H9 (cell line): ENCODE results near the gene GALNT13. TPM values are rescaled to one million over a fixed set of nuclear protein-coding genes. Genes with fewer than 3 reads are reported as not detected.

ENCODE experiments used
- DNase-seq: peaks from one replicate; pipeline ENCODE4 v3.0.0-alpha.2; 2017
- H2AFZ ChIP-seq: one replicate; pipeline ENCODE4 v1.6.1; 2013; ENCODE audit warnings: mild to moderate bottlenecking, low read length, control low read depth, moderate library complexity
- H2AK5ac ChIP-seq: 2 replicates; pipeline ENCODE4 v1.6.1; 2013; ENCODE audit warnings: low read length, control low read depth, mixed read lengths; ENCODE audit not compliant: insufficient read length
- H2BK120ac ChIP-seq: one replicate; pipeline ENCODE4 v1.6.1; 2013; ENCODE audit warnings: low read depth, mild to moderate bottlenecking, low read length, control low read depth, inconsistent platforms; ENCODE audit not compliant: poor library complexity, severe bottlenecking
- H2BK12ac ChIP-seq: 2 replicates; pipeline ENCODE4 v1.6.1; 2013; ENCODE audit warnings: low read length, control low read depth, mixed read lengths, low read depth; ENCODE audit not compliant: insufficient read length
- H2BK15ac ChIP-seq: 2 replicates; pipeline ENCODE4 v1.6.1; 2013; ENCODE audit warnings: low read depth, low read length, control low read depth
- H2BK20ac ChIP-seq: one replicate; pipeline ENCODE4 v1.6.1; 2013; ENCODE audit warnings: low read depth, mild to moderate bottlenecking, low read length, control low read depth, inconsistent platforms; ENCODE audit not compliant: poor library complexity, severe bottlenecking
- H2BK5ac ChIP-seq: 2 replicates; pipeline ENCODE4 v1.6.1; 2013; ENCODE audit warnings: low read length, control low read depth, mixed read lengths; ENCODE audit not compliant: insufficient read length
- H3K14ac ChIP-seq: 2 replicates; pipeline ENCODE4 v1.6.1; 2013; ENCODE audit warnings: low read length, control low read depth; ENCODE audit not compliant: insufficient read depth
- H3K18ac ChIP-seq: 2 replicates; pipeline ENCODE4 v1.6.1; 2013; ENCODE audit warnings: low read depth, mild to moderate bottlenecking, mixed read lengths, low read length, control low read depth; ENCODE audit not compliant: insufficient read length
- H3K23ac ChIP-seq: 2 replicates; pipeline ENCODE4 v1.6.1; 2013; ENCODE audit warnings: low read length, control low read depth, mixed read lengths, low read depth; ENCODE audit not compliant: insufficient read length
- H3K23me2 ChIP-seq: 2 replicates; pipeline ENCODE4 v1.6.1; 2013; ENCODE audit warnings: low read depth, mild to moderate bottlenecking, mixed read lengths, low read length, control low read depth; ENCODE audit not compliant: insufficient read length, poor library complexity, severe bottlenecking
- H3K27ac ChIP-seq: 2 replicates; pipeline ENCODE4 v1.5.1; 2013; ENCODE audit warnings: low read length, control low read depth, mixed read lengths, low read depth; ENCODE audit not compliant: insufficient read length
- H3K27me3 ChIP-seq: 2 replicates; pipeline ENCODE4 v1.6.1; 2013; ENCODE audit warnings: low read length, control low read depth, inconsistent platforms; ENCODE audit not compliant: insufficient read depth
- H3K4ac ChIP-seq: 2 replicates; pipeline ENCODE4 v1.6.1; 2013; ENCODE audit warnings: low read depth, mild to moderate bottlenecking, control low read depth, inconsistent platforms, low read length, moderate library complexity
- H3K4me1 ChIP-seq: 2 replicates; pipeline ENCODE4 v1.6.1; 2013; ENCODE audit warnings: low read length, control low read depth, inconsistent platforms; ENCODE audit not compliant: insufficient read depth
- H3K4me2 ChIP-seq: 2 replicates; pipeline ENCODE4 v1.6.1; 2013; ENCODE audit warnings: low read length, control low read depth, mixed read lengths; ENCODE audit not compliant: insufficient read length, insufficient read depth
- H3K56ac ChIP-seq: 2 replicates; pipeline ENCODE4 v1.6.1; 2013; ENCODE audit warnings: low read depth, mild to moderate bottlenecking, mixed read lengths, low read length, control low read depth; ENCODE audit not compliant: insufficient read length
- H3K79me1 ChIP-seq: 2 replicates; pipeline ENCODE4 v1.6.1; 2013; ENCODE audit warnings: low read depth, mild to moderate bottlenecking, moderate library complexity, low read length, control low read depth, inconsistent platforms; ENCODE audit not compliant: insufficient read depth, poor library complexity, severe bottlenecking
- H3K79me2 ChIP-seq: 2 replicates; pipeline ENCODE4 v1.6.1; 2013; ENCODE audit warnings: low read length, control low read depth, inconsistent platforms; ENCODE audit not compliant: insufficient read depth
- H3K9ac ChIP-seq: 2 replicates; pipeline ENCODE4 v1.6.1; 2013; ENCODE audit warnings: low read length, control low read depth, mixed read lengths; ENCODE audit not compliant: insufficient read length; ENCODE audit errors: extremely low read depth
- H3K9me3 ChIP-seq: one replicate; pipeline ENCODE4 v1.6.1; 2013; ENCODE audit warnings: low read depth, low read length, inconsistent platforms; ENCODE audit not compliant: control insufficient read depth
- H3T11ph ChIP-seq: one replicate; pipeline ENCODE4 v1.6.1; 2013; ENCODE audit warnings: mild to moderate bottlenecking, low read length, control low read depth, inconsistent platforms
- H4K20me1 ChIP-seq: one replicate; pipeline ENCODE4 v1.6.1; 2013; ENCODE audit not compliant: control insufficient read depth, insufficient read length, insufficient read depth
- H4K5ac ChIP-seq: 2 replicates; pipeline ENCODE4 v1.6.1; 2013; ENCODE audit warnings: low read depth, mild to moderate bottlenecking, mixed read lengths, low read length, control low read depth; ENCODE audit not compliant: insufficient read length
- H4K8ac ChIP-seq: replicated peaks from 2 replicates; pipeline ENCODE4 v1.6.1; 2013; ENCODE audit warnings: low read length, control low read depth, mixed read lengths, low read depth; ENCODE audit not compliant: insufficient read length
- H4K91ac ChIP-seq: 2 replicates; pipeline ENCODE4 v1.6.1; 2013; ENCODE audit warnings: low read depth, mild to moderate bottlenecking, moderate library complexity, mixed read lengths, low read length, control low read depth; ENCODE audit not compliant: insufficient read length
- H3K27ac Mint-ChIP-seq, 3 experiments: 2 replicates in 2 of 3; 3 replicates in 1 of 3; pipeline ENCODE4 v1.8.0; 2020 to 2021; ENCODE audit warnings: mixed read lengths in 3 of 3, mild to moderate bottlenecking in 1 of 3, moderate library complexity in 1 of 3
- H3K27me3 Mint-ChIP-seq: 2 replicates; pipeline ENCODE4 v1.8.0; 2021; ENCODE audit warnings: low read depth, mild to moderate bottlenecking, moderate library complexity, mixed read lengths
- H3K36me3 Mint-ChIP-seq, 3 experiments: 2 replicates in 2 of 3; 3 replicates in 1 of 3; pipeline ENCODE4 v1.8.0; 2020 to 2021; ENCODE audit warnings: low read depth in 3 of 3, mixed read lengths in 3 of 3; ENCODE audit not compliant: insufficient read depth in 1 of 3
- H3K4me1 Mint-ChIP-seq, 2 experiments: 2 replicates each; pipeline ENCODE4 v1.8.0; 2020; ENCODE audit warnings: mixed read lengths in 2 of 2
- H3K4me3 Mint-ChIP-seq, 2 experiments: 2 replicates in 1 of 2; 3 replicates in 1 of 2; pipeline ENCODE4 v1.8.0; 2020 to 2021; ENCODE audit warnings: mild to moderate bottlenecking in 2 of 2, mixed read lengths in 2 of 2, moderate library complexity in 1 of 2
- H3K9me3 Mint-ChIP-seq, 2 experiments: 2 replicates in 1 of 2; 3 replicates in 1 of 2; pipeline ENCODE4 v1.8.0; 2020; ENCODE audit warnings: mild to moderate bottlenecking in 2 of 2, mixed read lengths in 2 of 2, moderate library complexity in 1 of 2
- CTCF ChIP-seq: fragments of 200-600 bp; sonication (generic); conservative IDR thresholded peaks from 3 replicates; pipeline ENCODE4 v1.8.0; 2021; ENCODE audit warnings: antibody characterized with exemption, mild to moderate bottlenecking
- WGBS: extraction: QIAGEN DNeasy Blood & Tissue Kit; methylation state at CpG from one replicate; pipeline ENCODE4 v1.1.7; 2013; ENCODE audit warnings: missing lambda C conversion rate, low lambda C conversion rate, mixed read lengths; ENCODE audit not compliant: insufficient read length; ENCODE audit errors: extremely low coverage; 5-methylcytosine and 5-hydroxymethylcytosine counted together
- total RNA-seq: library from RNA; stranded (reverse); gene quantifications from 2 replicates; pipeline ENCODE4 v1.2.1, GENCODE V29; 2021

Gene GALNT13
- total RNA-seq, 1 experiment from 2014 or later: 6.6 TPM

DNA sequence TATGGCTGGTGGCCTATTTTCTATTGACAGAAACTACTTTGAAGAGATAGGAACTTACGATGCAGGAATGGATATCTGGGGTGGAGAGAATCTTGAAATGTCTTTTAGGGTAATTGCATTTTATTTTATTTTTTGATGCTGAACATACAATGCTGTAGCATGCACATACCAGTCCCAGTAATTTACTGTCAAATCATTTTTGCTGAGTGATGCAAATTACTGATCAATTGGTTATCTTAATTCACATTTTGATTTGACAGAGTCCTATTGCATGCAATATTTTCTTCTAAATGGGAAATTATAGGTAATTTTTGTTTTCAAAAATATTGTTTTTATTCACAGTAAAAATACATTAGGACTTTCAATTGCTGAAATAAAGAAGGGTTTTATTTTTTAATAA is 387.3 kb downstream of the GALNT13 start:
- no peak overlapping the region for H3K9ac ChIP-seq
- no peaks in the 10 kb centered on the region for H3K9me3 Mint-ChIP-seq
- H3K27me3 ChIP-seq: no peaks in the 10 kb centered on the region
- H4K20me1 ChIP-seq: no peaks in the 10 kb centered on the region
- H3K23me2 ChIP-seq: no peaks in the 10 kb centered on the region
- no peak overlapping the region for H2BK20ac ChIP-seq
- H3K56ac ChIP-seq: no peak overlapping the region
- H2BK5ac ChIP-seq: no peak overlapping the region
- H2AK5ac ChIP-seq: no peak overlapping the region
- no peak overlapping the region for H3K14ac ChIP-seq
- H3K9me3 ChIP-seq: no peaks in the 10 kb centered on the region
- no peaks in the 10 kb centered on the region for H3K4me1 ChIP-seq
- H3K27me3 Mint-ChIP-seq: no peaks in the 10 kb centered on the region
- H4K5ac ChIP-seq: no peak overlapping the region
- no peaks in the 10 kb centered on the region for H3K79me1 ChIP-seq
- H3K27ac ChIP-seq: no peak overlapping the region
- no peak overlapping the region for H3K18ac ChIP-seq
- no peak overlapping the region for H2BK120ac ChIP-seq
- H2BK12ac ChIP-seq: no peak overlapping the region
- H3K27ac Mint-ChIP-seq: no peak overlapping the region
- H3K4me3 Mint-ChIP-seq: no peak overlapping the region
- no peak overlapping the region for H3K4ac ChIP-seq
- H3K36me3 Mint-ChIP-seq: no peaks in the 10 kb centered on the region
- H3K4me2 ChIP-seq: no peak overlapping the region
- WGBS: no CpG with 5 or more reads among the region's 1 CpG
- H3T11ph ChIP-seq: no peak overlapping the region
- H4K8ac ChIP-seq: no peak overlapping the region
- TF ChIP-seq CTCF: no peak
- no peaks in the 10 kb centered on the region for H3K79me2 ChIP-seq
- no peak overlapping the region for H4K91ac ChIP-seq
- no peak for DNase-seq
- H2BK15ac ChIP-seq: no peak overlapping the region
- no peak overlapping the region for H3K23ac ChIP-seq
- no peak overlapping the region for H2AFZ ChIP-seq
- no peaks in the 10 kb centered on the region for H3K4me1 Mint-ChIP-seq
